CD14-positive monocyte (primary cell): Measurements from ENCODE around the gene HDHD5. TPM values are rescaled to one million over a fixed set of nuclear protein-coding genes. Genes with fewer than 3 reads are reported as not detected.

Experiments
- DNase-seq, 3 donors: peaks; one replicate each; pipeline ENCODE4 v3.0.0-alpha.2; 2011 to 2022
- H2AFZ ChIP-seq: 2 replicates; pipeline ENCODE4 v1.6.0; 2012; ENCODE audit warnings: mild to moderate bottlenecking, low read depth, low read length, inconsistent platforms; ENCODE audit not compliant: insufficient read depth, poor library complexity, severe bottlenecking
- H3K27ac ChIP-seq, 2 donors: 1 replicate in 1 of 2; 2 replicates in 1 of 2; pipeline ENCODE4 v1.5.1; 2012 to 2013; ENCODE audit warnings: low read length in 2 of 2, control low read depth in 1 of 2, inconsistent platforms in 1 of 2, low read depth in 1 of 2, mild to moderate bottlenecking in 1 of 2
- H3K27me3 ChIP-seq, 2 donors: one replicate each; pipeline versions ENCODE4 v1.6.0 to v1.6.1; 2011 to 2013; ENCODE audit warnings: low read length in 2 of 2; ENCODE audit not compliant: control insufficient read depth in 2 of 2, insufficient read depth in 2 of 2
- H3K36me3 ChIP-seq, 2 donors: replicated peaks in 1 of 2; 1 replicate in 1 of 2; 2 replicates in 1 of 2; pipeline versions ENCODE4 v1.5.1 to v1.6.1; 2012 to 2013; ENCODE audit warnings: low read length in 2 of 2, control low read depth in 1 of 2, inconsistent platforms in 1 of 2, mild to moderate bottlenecking in 1 of 2; ENCODE audit not compliant: insufficient read depth in 2 of 2, control insufficient read depth in 1 of 2
- H3K4me1 ChIP-seq, 2 donors: 1 replicate in 1 of 2; 2 replicates in 1 of 2; pipeline versions ENCODE4 v1.5.1 to v1.6.1; 2012 to 2013; ENCODE audit warnings: low read length in 2 of 2, control low read depth in 1 of 2, inconsistent platforms in 1 of 2, mild to moderate bottlenecking in 1 of 2, moderate library complexity in 1 of 2; ENCODE audit not compliant: insufficient read depth in 2 of 2, control insufficient read depth in 1 of 2
- H3K4me2 ChIP-seq: replicated peaks from 2 replicates; pipeline ENCODE3; 2012; ENCODE audit warnings: low read length, moderate library complexity, mild to moderate bottlenecking; ENCODE audit not compliant: poor library complexity, severe bottlenecking; ENCODE audit errors: extremely low read depth
- H3K4me3 ChIP-seq, 3 experiments: fragments of 200-600 bp in 1 of 3; sonication (generic) in 1 of 3; replicated peaks in 1 of 3; 1 replicate in 2 of 3; 2 replicates in 1 of 3; pipeline ENCODE4 v1.5.1; 2011 to 2013; ENCODE audit warnings: low read length in 3 of 3, mild to moderate bottlenecking in 3 of 3, control low read depth in 2 of 3, low read depth in 2 of 3, inconsistent platforms in 1 of 3, moderate library complexity in 1 of 3
- H3K79me2 ChIP-seq: 2 replicates; pipeline ENCODE4 v1.6.0; 2012; ENCODE audit warnings: mild to moderate bottlenecking, control low read depth, inconsistent platforms, low read length, moderate library complexity; ENCODE audit not compliant: insufficient read depth
- H3K9ac ChIP-seq: 2 replicates; pipeline ENCODE4 v1.6.0; 2017; ENCODE audit warnings: low read length, mild to moderate bottlenecking; ENCODE audit not compliant: insufficient read depth, poor library complexity, severe bottlenecking
- H3K9me3 ChIP-seq, 2 donors: replicated peaks in 1 of 2; 1 replicate in 1 of 2; 2 replicates in 1 of 2; pipeline versions ENCODE4 v1.5.1 to v1.6.1; 2012 to 2013; ENCODE audit warnings: low read length in 2 of 2, control low read depth in 1 of 2; ENCODE audit not compliant: control insufficient read depth in 1 of 2, insufficient read depth in 1 of 2
- H4K20me1 ChIP-seq: 2 replicates; pipeline ENCODE4 v1.6.0; 2012; ENCODE audit warnings: mild to moderate bottlenecking, low read length, control low read depth, moderate library complexity; ENCODE audit not compliant: insufficient read depth
- H3K27ac Mint-ChIP-seq, 7 donors: one replicate each; pipeline ENCODE4 v1.8.0; 2020; ENCODE audit warnings: mild to moderate bottlenecking in 7 of 7, mixed read lengths in 7 of 7, moderate library complexity in 6 of 7, inconsistent platforms in 2 of 7
- H3K27me3 Mint-ChIP-seq, 3 donors: one replicate each; pipeline ENCODE4 v1.8.0; 2021 to 2022; ENCODE audit warnings: low read depth in 3 of 3, mild to moderate bottlenecking in 3 of 3, mixed read lengths in 3 of 3, moderate library complexity in 3 of 3, inconsistent platforms in 1 of 3
- H3K36me3 Mint-ChIP-seq, 2 donors: one replicate each; pipeline ENCODE4 v1.8.0; 2020; ENCODE audit warnings: mixed read lengths in 2 of 2, inconsistent platforms in 1 of 2, mild to moderate bottlenecking in 1 of 2
- H3K4me1 Mint-ChIP-seq: one replicate; pipeline ENCODE4 v1.8.0; 2020; ENCODE audit warnings: mild to moderate bottlenecking, mixed read lengths
- H3K4me3 Mint-ChIP-seq, 2 donors: one replicate each; pipeline ENCODE4 v1.8.0; 2020; ENCODE audit warnings: mild to moderate bottlenecking in 2 of 2, mixed read lengths in 2 of 2, moderate library complexity in 1 of 2
- H3K9me3 Mint-ChIP-seq, 7 donors: one replicate each; pipeline ENCODE4 v1.8.0; 2020 to 2022; ENCODE audit warnings: mixed read lengths in 7 of 7, mild to moderate bottlenecking in 6 of 7, moderate library complexity in 6 of 7, inconsistent platforms in 2 of 7
- WGBS: methylation state at CpG from one replicate; pipeline ENCODE4 v1.1.5; 2013; ENCODE audit warnings: missing lambda C conversion rate; ENCODE audit not compliant: insufficient coverage; 5-methylcytosine and 5-hydroxymethylcytosine counted together
- intact Hi-C, 2 donors: fragments of 100-400 bp; cut with micrococcal nuclease; formaldehyde crosslinking; loops; one replicate each; pipeline versions ENCODE4 v1.15.0 to v1.15.1; 2023
- polyA plus RNA-seq, 3 donors: library from polyadenylated mRNA; depleted of rRNA in 1 of 3; unstranded in 2 of 3; stranded (reverse) in 1 of 3; fragments of 300-500 nt in 2 of 3; fragments of >200 nt in 1 of 3; fragmentation: Illumina TruSeq in 2 of 3; gene quantifications; 1 replicate in 2 of 3; 2 replicates in 1 of 3; pipeline ENCODE4 v1.2.3, GENCODE V29; 2012 to 2021
- TF ChIP-seq, protein P1 (sequence below): fragments of 200-600 bp; IDR thresholded peaks from one replicate; pipeline ENCODE4 v1.8.0; 2022; ENCODE audit warnings: antibody characterized with exemption, mild to moderate bottlenecking

Gene HDHD5
- polyA plus RNA-seq, 3 donors: 75.9 to 119 (median 79.9) TPM

DNA sequence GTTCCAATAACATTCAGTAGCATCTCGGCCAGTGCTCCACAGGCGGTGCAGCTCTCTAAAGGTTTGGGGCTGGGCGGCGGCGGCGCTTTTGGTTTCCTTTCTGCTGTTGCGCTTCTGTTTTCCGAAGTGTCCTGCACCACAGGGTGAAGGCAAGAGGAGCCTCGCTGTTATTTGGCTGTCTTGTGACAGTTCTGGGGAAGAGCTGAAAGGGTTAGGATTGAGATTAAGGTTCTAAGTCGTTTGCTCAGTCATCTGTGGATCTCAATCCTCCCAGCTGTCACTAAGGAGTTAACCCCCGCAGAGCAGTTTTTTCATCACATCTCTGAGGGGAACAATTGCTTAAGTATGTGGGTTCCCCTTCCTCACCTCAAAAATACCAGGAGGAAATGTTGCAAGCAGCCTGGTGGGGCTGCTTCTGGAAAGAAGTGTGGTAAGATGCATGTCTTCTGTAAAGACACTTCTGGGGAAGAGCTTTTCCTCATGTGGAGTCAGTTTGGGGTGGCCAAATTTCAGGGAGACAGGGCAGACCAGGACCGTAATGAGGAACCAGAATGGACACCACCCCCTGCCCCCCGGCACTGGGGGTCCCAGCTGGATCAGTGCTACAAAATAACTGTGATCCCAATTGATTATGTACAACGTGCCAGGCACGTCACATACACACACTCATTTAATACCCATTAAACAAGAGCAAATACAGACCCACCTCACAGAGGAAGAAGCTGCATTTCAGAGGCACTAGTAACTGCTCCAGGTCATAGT lies 52.1 kb downstream of the HDHD5 start:
- peaks cover 99 to 100% of the 10 kb centered on the region in 2 donors for H3K4me1 ChIP-seq
- intact Hi-C loops: loop anchor here (1.0 to 10.0 kb wide), 7 partner anchors 8 to 668 kb away; partner anchors contain the start of genes HDHD5 (in 2 of the 2), BID (in 1 of the 2) and TMEM121B (in 1 of the 2)

DNA sequence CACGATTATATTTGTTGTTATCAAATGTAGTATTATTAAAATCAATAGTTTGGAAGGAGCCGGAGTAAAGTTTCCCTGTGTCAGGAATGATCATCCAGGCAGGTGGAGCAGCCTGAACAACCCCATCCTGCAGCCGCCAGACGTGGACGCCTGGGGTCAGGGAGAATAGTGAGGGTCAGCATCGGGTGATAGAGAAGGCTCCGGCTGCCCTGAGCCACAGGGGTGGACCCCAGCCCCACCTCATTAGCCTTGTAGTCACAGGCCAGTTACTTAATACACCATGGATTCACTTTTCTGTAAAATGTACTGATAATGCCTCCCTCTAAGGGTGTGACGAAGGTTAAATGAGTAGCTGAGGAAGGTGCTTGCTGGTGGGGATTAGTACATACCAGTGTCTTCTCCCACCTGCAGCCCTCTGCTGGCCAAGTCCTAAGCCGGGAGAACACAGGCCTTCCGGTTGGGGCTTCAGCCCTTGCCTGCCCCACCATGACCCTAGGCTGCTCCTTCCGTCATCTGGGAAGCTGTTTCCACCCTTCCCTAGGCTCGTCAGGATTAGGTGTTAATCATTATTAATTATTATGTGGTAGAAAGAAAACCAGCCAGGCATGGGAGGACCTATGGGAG lies 52.8 kb downstream of the HDHD5 start:
- WGBS: 100% methylated on average over 1 of the region's 12 CpGs
- Histone ChIP-seq H3K27ac (peak overlapping the region; percentile 75 to 85), H3K4me3 (peak overlapping the region in 2 of 3 experiments; percentile 1 to 65), H3K9me3 (no peaks in the 10 kb centered on the region), H3K4me1 (peaks cover 99 to 100% of the 10 kb centered on the region in 2 donors), H4K20me1 (peaks cover 80% of the 10 kb centered on the region), H3K36me3 (peaks cover 85 to 92% of the 10 kb centered on the region in 2 donors), H3K27me3 (no peaks in the 10 kb centered on the region), H3K79me2 (peaks cover 81% of the 10 kb centered on the region), H3K4me2 (peak overlapping the region; percentile 79), H2AFZ (no peak overlapping the region), H3K9ac (peak overlapping the region; percentile 16)
- H3K36me3 Mint-ChIP-seq: peaks cover 69 to 90% of the 10 kb centered on the region in 2 donors
- H3K4me1 Mint-ChIP-seq: peaks cover 85% of the 10 kb centered on the region
- H3K27ac Mint-ChIP-seq: peak overlapping the region; percentile 93 to 98 (median 96)
- peak; percentile 33 to 51 (median 44) for DNase-seq
- peak overlapping the region; percentile 72 to 83 for H3K4me3 Mint-ChIP-seq
- H3K27me3 Mint-ChIP-seq: peaks cover 0 to 2% (median 0%) of the 10 kb centered on the region in 3 donors
- peaks cover 0 to 1% (median 0%) of the 10 kb centered on the region in 7 donors for H3K9me3 Mint-ChIP-seq
- intact Hi-C loops: loop anchor here (1.0 to 10.0 kb wide), 6 partner anchors 9 to 669 kb away; partner anchors contain the start of genes HDHD5 (in 2 of the 2), BID (in 1 of the 2) and TMEM121B (in 1 of the 2)
- TF ChIP-seq, protein P1, sequence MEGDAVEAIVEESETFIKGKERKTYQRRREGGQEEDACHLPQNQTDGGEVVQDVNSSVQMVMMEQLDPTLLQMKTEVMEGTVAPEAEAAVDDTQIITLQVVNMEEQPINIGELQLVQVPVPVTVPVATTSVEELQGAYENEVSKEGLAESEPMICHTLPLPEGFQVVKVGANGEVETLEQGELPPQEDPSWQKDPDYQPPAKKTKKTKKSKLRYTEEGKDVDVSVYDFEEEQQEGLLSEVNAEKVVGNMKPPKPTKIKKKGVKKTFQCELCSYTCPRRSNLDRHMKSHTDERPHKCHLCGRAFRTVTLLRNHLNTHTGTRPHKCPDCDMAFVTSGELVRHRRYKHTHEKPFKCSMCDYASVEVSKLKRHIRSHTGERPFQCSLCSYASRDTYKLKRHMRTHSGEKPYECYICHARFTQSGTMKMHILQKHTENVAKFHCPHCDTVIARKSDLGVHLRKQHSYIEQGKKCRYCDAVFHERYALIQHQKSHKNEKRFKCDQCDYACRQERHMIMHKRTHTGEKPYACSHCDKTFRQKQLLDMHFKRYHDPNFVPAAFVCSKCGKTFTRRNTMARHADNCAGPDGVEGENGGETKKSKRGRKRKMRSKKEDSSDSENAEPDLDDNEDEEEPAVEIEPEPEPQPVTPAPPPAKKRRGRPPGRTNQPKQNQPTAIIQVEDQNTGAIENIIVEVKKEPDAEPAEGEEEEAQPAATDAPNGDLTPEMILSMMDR: peak; percentile 20

More for the DNA sequence above, 52.1 kb downstream of the HDHD5 start:
- peak overlapping the region; percentile 75 to 85 for H3K27ac ChIP-seq
- H3K9ac ChIP-seq: peak overlapping the region; percentile 32
- 0% methylated on average over 11 of the region's 15 CpGs for WGBS
- no peaks in the 10 kb centered on the region for H3K9me3 ChIP-seq
- H3K79me2 ChIP-seq: peaks cover 81% of the 10 kb centered on the region
- peaks cover 85 to 92% of the 10 kb centered on the region in 2 donors for H3K36me3 ChIP-seq
- peaks cover 0 to 2% (median 0%) of the 10 kb centered on the region in 3 donors for H3K27me3 Mint-ChIP-seq
- no peaks in the 10 kb centered on the region for H3K9me3 Mint-ChIP-seq
- H3K4me1 Mint-ChIP-seq: peaks cover 85% of the 10 kb centered on the region
- peak overlapping the region; percentile 72 to 83 for H3K4me3 Mint-ChIP-seq
- peak; percentile 81 to 92 (median 91) for DNase-seq
- peak overlapping the region; percentile 79 for H3K4me2 ChIP-seq
- H3K27me3 ChIP-seq: no peaks in the 10 kb centered on the region
- TF ChIP-seq, protein P1: no peak
- peaks cover 69 to 90% of the 10 kb centered on the region in 2 donors for H3K36me3 Mint-ChIP-seq
- no peak overlapping the region for H2AFZ ChIP-seq
- H3K27ac Mint-ChIP-seq: peak overlapping the region; percentile 93 to 98 (median 96)
- peaks cover 80% of the 10 kb centered on the region for H4K20me1 ChIP-seq
- H3K4me3 ChIP-seq: peak overlapping the region; percentile 1 to 65 (median 11)
